ENCODE data around the gene LIN7B. TPM values are rescaled to one million over a fixed set of nuclear protein-coding genes. Genes with fewer than 3 reads are reported as not detected.

Gene LIN7B
- total and polyA plus RNA-seq, 2 donors (not counting 1 experiment from before 2014, with no cell fraction given), result 2.6 to 10.9 TPM

GRCh38 chr19:49065905-49066512 is 48.2 kb upstream of the LIN7B start:
- no peak overlapping the region for H3K27ac ChIP-seq (ENCODE audit: insufficient read depth, low read length)
- no peak overlapping the region for H2AFZ ChIP-seq (ENCODE audit: low read length)
- no peak overlapping the region for H3K4me2 ChIP-seq (ENCODE audit: extremely low read depth, insufficient read depth, low read length)
- no peak for DNase-seq (ENCODE audit: low read depth in 2 of 2)
- no peak overlapping the region for H3K4me3 ChIP-seq (replicated peaks in 1 of 4; ENCODE audit: control extremely low read depth in 1 of 4, insufficient read depth in 1 of 4, low read depth in 3 of 4, low read length in 4 of 4)
- peaks cover 36% of the 10 kb centered on the region for H3K27me3 ChIP-seq (ENCODE audit: control insufficient read depth, insufficient read depth, low read length)
- H3K9ac ChIP-seq (ENCODE audit: insufficient read depth, low read length), result no peak overlapping the region
- no peaks in the 10 kb centered on the region for H3K36me3 ChIP-seq (ENCODE audit: control insufficient read depth, insufficient read depth, low read length)
- H3K9me3 ChIP-seq (ENCODE audit: control insufficient read depth, insufficient read depth, low read depth, low read length), result no peaks in the 10 kb centered on the region
- TF ChIP-seq EZH2 (IDR thresholded peaks at IDR 0.05; ENCODE audit: low read length, missing control alignments), result no peak
- TF ChIP-seq CTCF (conservative IDR thresholded peaks at IDR 0.05 in 1 of 2, IDR thresholded peaks at IDR 0.05 in 1 of 2; ENCODE audit: low read depth in 1 of 2, low read length in 2 of 2), result no peak
- no peaks in the 10 kb centered on the region for H3K79me2 ChIP-seq (ENCODE audit: control insufficient read depth, insufficient read depth, low read length)
- H4K20me1 ChIP-seq (ENCODE audit: control insufficient read depth, extremely low read depth, insufficient read depth, low read length), result no peaks in the 10 kb centered on the region
- H3K4me1 ChIP-seq (ENCODE audit: control insufficient read depth, extremely low read depth, insufficient read depth, low read length), result no peaks in the 10 kb centered on the region

- Histone ChIP-seq H3K36me3 (ENCODE audit: control insufficient read depth, insufficient read depth, low read length) (no peaks in the 10 kb centered on the region), H3K27ac (ENCODE audit: insufficient read depth, low read length) (no peak overlapping the region), H3K4me3 (replicated peaks in 1 of 4; ENCODE audit: control extremely low read depth in 1 of 4, insufficient read depth in 1 of 4, low read depth in 3 of 4, low read length in 4 of 4) (no peak overlapping the region), H3K9me3 (ENCODE audit: control insufficient read depth, insufficient read depth, low read depth, low read length) (no peaks in the 10 kb centered on the region), H3K9ac (ENCODE audit: insufficient read depth, low read length) (no peak overlapping the region), H3K4me1 (ENCODE audit: control insufficient read depth, extremely low read depth, insufficient read depth, low read length) (no peaks in the 10 kb centered on the region), H3K4me2 (ENCODE audit: extremely low read depth, insufficient read depth, low read length) (no peak overlapping the region), H4K20me1 (ENCODE audit: control insufficient read depth, extremely low read depth, insufficient read depth, low read length) (no peaks in the 10 kb centered on the region), H2AFZ (ENCODE audit: low read length) (no peak overlapping the region), H3K79me2 (ENCODE audit: control insufficient read depth, insufficient read depth, low read length) (no peaks in the 10 kb centered on the region), H3K27me3 (ENCODE audit: control insufficient read depth, insufficient read depth, low read length) (peaks cover 42% of the 10 kb centered on the region)
- no peak for TF ChIP-seq EZH2 (IDR thresholded peaks at IDR 0.05; ENCODE audit: low read length, missing control alignments)
- TF ChIP-seq CTCF (conservative IDR thresholded peaks at IDR 0.05 in 1 of 2, IDR thresholded peaks at IDR 0.05 in 1 of 2; ENCODE audit: low read depth in 1 of 2, low read length in 2 of 2), result no peak
- no peak for DNase-seq (ENCODE audit: low read depth in 2 of 2)
These were observed 46.6 kb upstream of the LIN7B start for GRCh38 chr19:49067554-49067953.

GRCh38 chr19:49069026-49069425 is 45.1 kb upstream of the LIN7B start:
- no peaks in the 10 kb centered on the region for H3K4me1 ChIP-seq (ENCODE audit: control insufficient read depth, extremely low read depth, insufficient read depth, low read length)
- H3K27ac ChIP-seq (ENCODE audit: insufficient read depth, low read length), result no peak overlapping the region
- no peak overlapping the region for H3K9ac ChIP-seq (ENCODE audit: insufficient read depth, low read length)
- H2AFZ ChIP-seq (ENCODE audit: low read length), result no peak overlapping the region
- no peaks in the 10 kb centered on the region for H4K20me1 ChIP-seq (ENCODE audit: control insufficient read depth, extremely low read depth, insufficient read depth, low read length)
- no peak overlapping the region for H3K4me3 ChIP-seq (replicated peaks in 1 of 4; ENCODE audit: control extremely low read depth in 1 of 4, insufficient read depth in 1 of 4, low read depth in 3 of 4, low read length in 4 of 4)
- no peak for DNase-seq (ENCODE audit: low read depth in 2 of 2)
- H3K79me2 ChIP-seq (ENCODE audit: control insufficient read depth, insufficient read depth, low read length), result no peaks in the 10 kb centered on the region
- TF ChIP-seq CTCF (conservative IDR thresholded peaks at IDR 0.05 in 1 of 2, IDR thresholded peaks at IDR 0.05 in 1 of 2; ENCODE audit: low read depth in 1 of 2, low read length in 2 of 2), result no peak
- no peak for TF ChIP-seq EZH2 (IDR thresholded peaks at IDR 0.05; ENCODE audit: low read length, missing control alignments)
- H3K27me3 ChIP-seq (ENCODE audit: control insufficient read depth, insufficient read depth, low read length), result peaks cover 51% of the 10 kb centered on the region
- no peaks in the 10 kb centered on the region for H3K36me3 ChIP-seq (ENCODE audit: control insufficient read depth, insufficient read depth, low read length)
- H3K9me3 ChIP-seq (ENCODE audit: control insufficient read depth, insufficient read depth, low read depth, low read length), result no peaks in the 10 kb centered on the region
- no peak overlapping the region for H3K4me2 ChIP-seq (ENCODE audit: extremely low read depth, insufficient read depth, low read length)
